Immature natural killer cell (primary cell): ENCODE data around the gene ALDH18A1. TPM values are rescaled to one million over a fixed set of nuclear protein-coding genes. Genes with fewer than 3 reads are reported as not detected.

Experiments used
- polyA plus RNA-seq, 3 donors: library from polyadenylated mRNA; unstranded; fragments of 300-500 nt; fragmentation: Illumina TruSeq; gene quantifications; one replicate each; pipeline ENCODE4 v1.2.3, GENCODE V29; 2021

ALDH18A1 gene
- polyA plus RNA-seq, 3 donors from 2014 or later = 49.6 to 55.7 (median 50.8) TPM

Other genes starting within 250 kb of the ALDH18A1 start
- 1 to 10 TPM in 1 of 3 donors, under 1 TPM in 2; 0.33 to 1.8 (median 0.82) TPM for gene SORBS1, start 95.3 kb downstream of the ALDH18A1 start, polyA plus RNA-seq
- gene TCTN3, start 37.2 kb upstream of the ALDH18A1 start, polyA plus RNA-seq = 10 to 100 TPM; 32.3 to 58.6 (median 46.6) TPM
- gene ENTPD1, start 99.5 kb upstream of the ALDH18A1 start, polyA plus RNA-seq = 1 to 10 TPM; 1.8 to 4.3 (median 1.8) TPM